ENCODE measurements around the gene CHAC1. TPM values are rescaled to one million over a fixed set of nuclear protein-coding genes. Genes with fewer than 3 reads are reported as not detected.
A peak's percentile ranks its signal among the peaks of the same experiment; 100 is the strongest.

Gene CHAC1
- total RNA-seq, 1 experiment from 2014 or later: 48.7 TPM

DNA sequence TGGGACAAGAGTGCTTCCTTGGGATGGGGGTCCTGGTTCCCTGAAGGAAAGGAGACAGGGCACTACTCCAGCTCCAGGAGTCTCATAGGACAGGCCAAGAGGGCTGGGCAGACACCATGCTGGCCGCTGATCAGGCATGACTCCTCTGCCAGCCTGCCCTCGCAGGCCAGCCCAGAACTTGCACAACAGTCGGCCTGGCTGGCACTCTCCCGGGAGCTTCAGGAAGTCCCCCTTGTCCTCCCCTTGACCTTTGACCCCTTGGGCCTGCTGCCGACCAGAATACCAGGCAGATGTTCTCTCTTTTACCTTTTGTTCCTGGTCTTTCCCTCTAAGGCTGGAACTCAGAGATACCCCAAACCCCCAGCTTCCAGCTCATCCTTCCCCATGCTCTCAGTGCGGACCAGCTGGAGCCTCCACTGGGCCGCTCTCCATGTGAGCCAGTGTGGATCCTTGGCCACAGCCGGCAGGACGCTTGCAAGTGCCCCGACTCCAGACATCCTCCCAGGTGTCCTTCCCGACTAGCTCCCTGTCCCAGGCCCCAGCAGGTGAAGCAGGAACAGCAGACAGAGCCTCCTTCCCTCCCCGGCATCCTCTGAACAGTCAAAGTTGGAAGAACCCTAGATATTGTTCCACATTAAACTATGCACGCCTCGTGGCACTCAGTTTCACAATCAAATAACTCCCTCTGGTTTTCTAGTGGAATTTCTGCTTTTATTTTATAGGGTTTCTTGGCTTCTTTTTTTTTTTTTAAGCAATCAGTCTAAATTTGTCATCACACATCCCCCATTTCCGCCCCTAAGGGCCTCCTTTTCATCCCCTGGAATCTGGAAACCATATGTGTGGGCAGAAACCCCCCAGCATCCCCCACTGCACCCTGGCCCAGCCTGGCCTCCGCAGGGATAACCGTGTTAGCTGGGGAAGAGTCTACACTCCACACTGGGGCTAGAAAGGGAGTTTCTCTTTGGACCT is 43.3 kb upstream of the CHAC1 start:
- no peak overlapping the region for H3T11ph ChIP-seq (ENCODE audit: low read length)
- no peaks in the 10 kb centered on the region for H3K23me2 ChIP-seq (ENCODE audit: insufficient read length, low read depth, low read length, poor library complexity, severe bottlenecking)
- DNase-seq: peak; percentile 29
- H2BK120ac ChIP-seq (ENCODE audit: low read depth, low read length, poor library complexity, severe bottlenecking): no peak overlapping the region
- TF ChIP-seq, protein P1, sequence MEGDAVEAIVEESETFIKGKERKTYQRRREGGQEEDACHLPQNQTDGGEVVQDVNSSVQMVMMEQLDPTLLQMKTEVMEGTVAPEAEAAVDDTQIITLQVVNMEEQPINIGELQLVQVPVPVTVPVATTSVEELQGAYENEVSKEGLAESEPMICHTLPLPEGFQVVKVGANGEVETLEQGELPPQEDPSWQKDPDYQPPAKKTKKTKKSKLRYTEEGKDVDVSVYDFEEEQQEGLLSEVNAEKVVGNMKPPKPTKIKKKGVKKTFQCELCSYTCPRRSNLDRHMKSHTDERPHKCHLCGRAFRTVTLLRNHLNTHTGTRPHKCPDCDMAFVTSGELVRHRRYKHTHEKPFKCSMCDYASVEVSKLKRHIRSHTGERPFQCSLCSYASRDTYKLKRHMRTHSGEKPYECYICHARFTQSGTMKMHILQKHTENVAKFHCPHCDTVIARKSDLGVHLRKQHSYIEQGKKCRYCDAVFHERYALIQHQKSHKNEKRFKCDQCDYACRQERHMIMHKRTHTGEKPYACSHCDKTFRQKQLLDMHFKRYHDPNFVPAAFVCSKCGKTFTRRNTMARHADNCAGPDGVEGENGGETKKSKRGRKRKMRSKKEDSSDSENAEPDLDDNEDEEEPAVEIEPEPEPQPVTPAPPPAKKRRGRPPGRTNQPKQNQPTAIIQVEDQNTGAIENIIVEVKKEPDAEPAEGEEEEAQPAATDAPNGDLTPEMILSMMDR (conservative IDR thresholded peaks at IDR 0.05): no peak
- H3K14ac ChIP-seq (ENCODE audit: insufficient read depth, low read length): no peak overlapping the region
- no peak overlapping the region for H2BK5ac ChIP-seq (ENCODE audit: insufficient read length, low read length)
- peaks cover 11% of the 10 kb centered on the region for H3K27me3 Mint-ChIP-seq (ENCODE audit: low read depth)
- no peaks in the 10 kb centered on the region for H3K79me1 ChIP-seq (ENCODE audit: insufficient read depth, low read depth, low read length, poor library complexity, severe bottlenecking)
- H2AFZ ChIP-seq (ENCODE audit: low read length): no peak overlapping the region
- H3K9me3 ChIP-seq (ENCODE audit: control insufficient read depth, low read depth, low read length): no peaks in the 10 kb centered on the region
- H4K5ac ChIP-seq (ENCODE audit: insufficient read length, low read depth, low read length): no peak overlapping the region
- no peak overlapping the region for H3K4me2 ChIP-seq (ENCODE audit: insufficient read depth, insufficient read length, low read length)
- no peak overlapping the region for H4K8ac ChIP-seq (replicated peaks; ENCODE audit: insufficient read length, low read depth, low read length)
- no peak overlapping the region for H2BK12ac ChIP-seq (ENCODE audit: insufficient read length, low read depth, low read length)
- H2AK5ac ChIP-seq (ENCODE audit: insufficient read length, low read length): no peak overlapping the region
- H3K56ac ChIP-seq (ENCODE audit: insufficient read length, low read depth, low read length): no peak overlapping the region
- no peaks in the 10 kb centered on the region for H4K20me1 ChIP-seq (ENCODE audit: control insufficient read depth, insufficient read depth, insufficient read length)
- H4K91ac ChIP-seq (ENCODE audit: insufficient read length, low read depth, low read length): no peak overlapping the region
- peaks cover 27 to 40% of the 10 kb centered on the region in 2 experiments for H3K4me1 Mint-ChIP-seq
- H3K79me2 ChIP-seq (ENCODE audit: insufficient read depth, low read length): no peaks in the 10 kb centered on the region
- H3K4me1 ChIP-seq (ENCODE audit: insufficient read depth, low read length): no peaks in the 10 kb centered on the region
- no peaks in the 10 kb centered on the region for H3K9me3 Mint-ChIP-seq
- H3K9ac ChIP-seq (ENCODE audit: extremely low read depth, insufficient read length, low read length): no peak overlapping the region
- H3K18ac ChIP-seq (ENCODE audit: insufficient read length, low read depth, low read length): no peak overlapping the region
- H3K4me3 Mint-ChIP-seq: no peak overlapping the region
- no peak overlapping the region for H3K23ac ChIP-seq (ENCODE audit: insufficient read length, low read depth, low read length)
- peak overlapping the region in 2 of 3 experiments; percentile 57 to 65; a peak in 2 of 7 replicates for H3K27ac Mint-ChIP-seq
- H3K27me3 ChIP-seq (ENCODE audit: insufficient read depth, low read length): no peaks in the 10 kb centered on the region
- peaks cover 0 to 4% (median under 1%) of the 10 kb centered on the region in 3 experiments; a peak in 5 of 7 replicates for H3K36me3 Mint-ChIP-seq (ENCODE audit: insufficient read depth in 1 of 3, low read depth in 3 of 3)
- no CpG with 5 or more reads among the region's 17 CpGs for WGBS (ENCODE audit: extremely low coverage, insufficient read length, low lambda C conversion rate)
- H2BK20ac ChIP-seq (ENCODE audit: low read depth, low read length, poor library complexity, severe bottlenecking): no peak overlapping the region
- no peak overlapping the region for H3K4ac ChIP-seq (ENCODE audit: low read depth, low read length)
- no peak overlapping the region for H3K27ac ChIP-seq (ENCODE audit: insufficient read length, low read depth, low read length)
- no peak overlapping the region for H2BK15ac ChIP-seq (ENCODE audit: low read depth, low read length)

All from H9 (cell line).